Activated CD8-positive, alpha-beta memory T cell treated with anti-CD3 and anti-CD28 coated beads for 1 hour (primary cell): ENCODE results near the gene ADGRV1.
"Not testable (repeated sequence)": the region's sequence is repeated elsewhere in the genome, so short reads cannot be mapped to it uniquely, and the experiment has no call there.

Source experiments
- DNase-seq, 2 donors: peaks; one replicate each; pipeline ENCODE4 v3.0.0-alpha.2; 2020; ENCODE audit warnings: low read depth in 1 of 2; ENCODE audit errors: extremely low read depth in 1 of 2

Gene ADGRV1

GRCh38 chr5:90645024-90645610 is 86.5 kb downstream of the ADGRV1 start:
- DNase-seq, result no peak

- no peak for DNase-seq
Observed at GRCh38 chr5:90650767-90651166, 92.2 kb downstream of the ADGRV1 start.

- DNase-seq, result no peak
Observed at GRCh38 chr5:90654215-90654614, 95.6 kb downstream of the ADGRV1 start.

- DNase-seq, result no peak
Observed at GRCh38 chr5:90655423-90655822, 96.8 kb downstream of the ADGRV1 start.

- DNase-seq, result no peak
Observed at GRCh38 chr5:90657030-90657429, 98.4 kb downstream of the ADGRV1 start.

- no peak for DNase-seq
Observed at GRCh38 chr5:90657788-90658187, 99.2 kb downstream of the ADGRV1 start.

GRCh38 chr5:90658620-90659019 is 100.0 kb downstream of the ADGRV1 start:
- DNase-seq, result no peak

GRCh38 chr5:90668079-90668565 is 109.5 kb downstream of the ADGRV1 start:
- not testable (repeated sequence) for DNase-seq

GRCh38 chr5:90675222-90675621 is 116.6 kb downstream of the ADGRV1 start:
- DNase-seq, result no peak

GRCh38 chr5:90680921-90681563 is 122.4 kb downstream of the ADGRV1 start:
- DNase-seq, result no peak

GRCh38 chr5:90682278-90682677 is 123.7 kb downstream of the ADGRV1 start:
- DNase-seq, result no peak

GRCh38 chr5:90685425-90686022 is 126.9 kb downstream of the ADGRV1 start:
- DNase-seq, result no peak

- DNase-seq, result not testable (repeated sequence)
Observed at GRCh38 chr5:90686363-90686762, 127.8 kb downstream of the ADGRV1 start.

GRCh38 chr5:90687458-90687857 is 128.9 kb downstream of the ADGRV1 start:
- DNase-seq, result not testable (repeated sequence)

GRCh38 chr5:90689064-90689463 is 130.5 kb downstream of the ADGRV1 start:
- no peak for DNase-seq

- DNase-seq, result no peak
Observed at GRCh38 chr5:90690307-90690706, 131.7 kb downstream of the ADGRV1 start.

- no peak for DNase-seq
Observed at GRCh38 chr5:90691533-90691932, 132.9 kb downstream of the ADGRV1 start.

GRCh38 chr5:90696153-90696552 is 137.6 kb downstream of the ADGRV1 start:
- DNase-seq, result no peak

- DNase-seq, result no peak
Observed at GRCh38 chr5:90700299-90700698, 141.7 kb downstream of the ADGRV1 start.

GRCh38 chr5:90703932-90704331 is 145.3 kb downstream of the ADGRV1 start:
- DNase-seq, result no peak

GRCh38 chr5:90707698-90708097 is 149.1 kb downstream of the ADGRV1 start:
- no peak for DNase-seq
